ENCODE results near the gene ZNF423. TPM values are rescaled to one million over a fixed set of nuclear protein-coding genes. Genes with fewer than 3 reads are reported as not detected.

Gene ZNF423
- polyA plus RNA-seq, 4 donors = 0.54 to 10.3 (median 2.9) TPM; not detected in 1

DNA sequence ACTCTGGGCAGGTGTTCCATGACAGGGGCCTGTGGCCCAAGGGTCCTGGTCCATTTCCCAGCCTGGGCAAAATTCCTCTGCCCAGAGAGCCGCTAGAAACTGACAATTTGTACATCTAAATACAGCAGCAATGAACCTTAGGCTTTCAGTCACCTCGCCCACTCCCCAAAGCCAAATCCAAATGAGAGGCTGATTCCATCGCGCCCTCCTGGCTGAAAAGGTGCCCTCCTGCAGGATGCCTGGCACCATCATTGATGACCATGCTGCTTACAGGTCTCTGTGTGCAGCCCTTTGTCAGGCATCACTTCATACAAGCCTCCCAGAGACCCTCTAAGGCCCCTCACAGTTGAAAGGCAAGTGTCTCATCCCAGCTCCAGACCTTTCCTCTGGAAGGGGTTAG lies 367.6 kb downstream of the ZNF423 start:
- DNase-seq = no peak
- Histone ChIP-seq H3K4me1 (ENCODE audit: control insufficient read depth in 3 of 3, insufficient read depth in 2 of 3, low read depth in 1 of 3, low read length in 2 of 3) (peaks cover 0 to 7% (median 4%) of the 10 kb centered on the region in 3 donors), H3K27ac (ENCODE audit: low read depth in 1 of 3, low read length in 2 of 3) (no peak overlapping the region), H3K4me3 (ENCODE audit: low read depth in 1 of 3, low read length in 3 of 3) (no peak overlapping the region), H3K36me3 (ENCODE audit: control insufficient read depth in 3 of 3, insufficient read depth in 2 of 3, low read depth in 1 of 3, low read length in 3 of 3) (peaks cover 0 to 10% (median 0%) of the 10 kb centered on the region in 3 donors), H3K9me3 (ENCODE audit: control insufficient read depth in 2 of 2, insufficient read depth in 1 of 2, low read depth in 1 of 2, low read length in 1 of 2) (no peaks in the 10 kb centered on the region), H3K27me3 (ENCODE audit: control insufficient read depth in 3 of 3, insufficient read depth in 3 of 3, low read length in 3 of 3) (no peaks in the 10 kb centered on the region)
- FAIRE-seq = no peak
- whole genome bisulfite sequencing, 3 donors = 64 to 89% (median 71%) methylated on average over 4 of the region's 4 CpGs

DNA sequence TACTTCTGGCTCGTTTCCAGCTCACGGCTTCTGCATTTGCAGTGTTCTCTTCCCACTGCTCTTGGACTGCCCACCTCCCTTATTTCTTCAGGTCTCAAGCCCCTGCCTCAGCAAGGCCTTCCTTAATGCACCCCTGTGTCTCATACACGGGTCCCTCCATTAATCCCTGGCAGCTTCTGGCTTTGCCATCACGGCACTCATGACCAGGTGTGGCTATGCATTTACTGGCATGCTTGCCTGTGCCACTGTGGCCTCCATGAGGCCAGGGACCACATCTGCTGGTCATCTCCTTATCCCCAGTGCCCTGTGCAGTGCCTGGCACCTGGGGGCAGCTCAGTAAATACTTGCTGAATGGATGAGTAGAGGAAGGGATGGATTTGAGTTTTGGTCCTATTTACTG lies 368.2 kb downstream of the ZNF423 start:
- no peak for FAIRE-seq
- whole genome bisulfite sequencing, 3 donors = 72 to 84% (median 82%) methylated on average over 4 of the region's 4 CpGs
- H3K9me3 ChIP-seq (ENCODE audit: control insufficient read depth in 2 of 2, insufficient read depth in 1 of 2, low read depth in 1 of 2, low read length in 1 of 2) = no peaks in the 10 kb centered on the region
- H3K27me3 ChIP-seq (ENCODE audit: control insufficient read depth in 3 of 3, insufficient read depth in 3 of 3, low read length in 3 of 3) = no peaks in the 10 kb centered on the region
- peaks cover 0 to 7% (median 4%) of the 10 kb centered on the region in 3 donors for H3K4me1 ChIP-seq (ENCODE audit: control insufficient read depth in 3 of 3, insufficient read depth in 2 of 3, low read depth in 1 of 3, low read length in 2 of 3)
- no peak for DNase-seq
- no peak overlapping the region for H3K27ac ChIP-seq (ENCODE audit: low read depth in 1 of 3, low read length in 2 of 3)
- H3K36me3 ChIP-seq (ENCODE audit: control insufficient read depth in 3 of 3, insufficient read depth in 2 of 3, low read depth in 1 of 3, low read length in 3 of 3) = peaks cover 0 to 10% (median 0%) of the 10 kb centered on the region in 3 donors
- H3K4me3 ChIP-seq (ENCODE audit: low read depth in 1 of 3, low read length in 3 of 3) = no peak overlapping the region

DNA sequence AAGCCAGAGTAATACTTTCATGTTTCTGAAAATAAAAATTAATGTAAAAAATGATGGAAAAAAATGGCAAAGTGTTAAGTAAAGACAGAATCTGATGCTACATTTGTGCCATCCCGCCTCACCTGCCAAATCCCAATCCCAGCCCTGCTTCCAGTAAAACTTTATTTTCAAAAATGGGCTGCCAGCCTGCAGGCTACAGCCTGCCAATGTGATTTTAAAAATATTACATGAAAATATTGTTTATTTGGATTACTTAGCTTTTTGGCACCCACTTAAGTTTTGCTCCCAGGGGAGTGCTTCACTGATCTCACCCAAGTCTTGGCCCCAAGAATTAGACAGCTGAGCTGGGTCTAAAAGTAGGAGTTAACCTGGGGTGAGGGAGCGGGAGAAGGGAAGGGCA lies 369.5 kb downstream of the ZNF423 start:
- Histone ChIP-seq H3K9me3 (ENCODE audit: control insufficient read depth in 2 of 2, insufficient read depth in 1 of 2, low read depth in 1 of 2, low read length in 1 of 2) (no peaks in the 10 kb centered on the region), H3K27ac (ENCODE audit: low read depth in 1 of 3, low read length in 2 of 3) (no peak overlapping the region), H3K4me1 (ENCODE audit: control insufficient read depth in 3 of 3, insufficient read depth in 2 of 3, low read depth in 1 of 3, low read length in 2 of 3) (peaks cover 0 to 7% (median 4%) of the 10 kb centered on the region in 3 donors), H3K27me3 (ENCODE audit: control insufficient read depth in 3 of 3, insufficient read depth in 3 of 3, low read length in 3 of 3) (no peaks in the 10 kb centered on the region), H3K36me3 (ENCODE audit: control insufficient read depth in 3 of 3, insufficient read depth in 2 of 3, low read depth in 1 of 3, low read length in 3 of 3) (peaks cover 0 to 10% (median 0%) of the 10 kb centered on the region in 3 donors), H3K4me3 (ENCODE audit: low read depth in 1 of 3, low read length in 3 of 3) (no peak overlapping the region)
- WGBS, 3 donors = 89 to 91% (median 90%) methylated on average over 2 of the region's 2 CpGs
- no peak for DNase-seq
- FAIRE-seq = no peak

DNA sequence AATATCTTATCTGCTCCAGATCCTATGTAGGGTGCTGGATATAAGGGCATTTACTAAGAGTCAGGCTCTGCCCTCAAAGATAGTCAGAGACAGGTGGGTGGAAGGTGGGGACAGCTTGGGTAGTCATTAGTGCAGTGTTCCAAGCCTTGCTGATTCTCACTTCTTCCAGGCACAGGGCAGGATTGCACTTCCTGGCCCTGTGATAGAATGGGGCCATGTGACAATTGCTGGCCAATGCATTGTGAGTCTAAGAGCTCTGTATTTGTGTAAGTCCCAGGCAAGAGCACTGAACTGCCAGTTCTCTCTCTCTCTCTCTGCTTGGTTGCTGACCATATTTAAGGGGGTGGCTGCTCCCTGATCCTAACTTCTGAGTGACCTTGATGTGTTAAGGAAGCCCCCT lies 370.2 kb downstream of the ZNF423 start:
- no peak for FAIRE-seq

DNA sequence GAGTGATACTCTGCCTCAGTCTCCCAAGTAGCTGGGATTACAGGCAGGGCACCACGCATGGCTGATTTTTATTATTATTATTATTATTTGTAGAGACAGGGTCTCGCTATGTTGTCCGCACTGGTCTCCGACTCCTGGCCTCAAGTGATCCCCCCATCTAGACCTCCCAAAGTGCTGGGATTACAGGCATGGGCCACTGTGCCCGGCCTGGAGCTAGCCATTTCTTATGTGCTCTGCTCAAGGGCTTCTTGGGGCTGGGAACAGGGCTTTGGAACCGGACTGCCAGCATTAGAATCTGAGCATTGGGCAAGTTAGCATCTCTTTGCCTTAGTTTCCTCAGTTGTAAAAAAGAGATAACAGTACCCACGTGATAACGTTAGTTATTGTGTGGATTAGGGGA lies 371.0 kb downstream of the ZNF423 start:
- Histone ChIP-seq H3K27me3 (ENCODE audit: control insufficient read depth in 3 of 3, insufficient read depth in 3 of 3, low read length in 3 of 3) (no peaks in the 10 kb centered on the region), H3K4me1 (ENCODE audit: control insufficient read depth in 3 of 3, insufficient read depth in 2 of 3, low read depth in 1 of 3, low read length in 2 of 3) (peaks cover 0 to 7% (median 4%) of the 10 kb centered on the region in 3 donors), H3K4me3 (ENCODE audit: low read depth in 1 of 3, low read length in 3 of 3) (no peak overlapping the region), H3K36me3 (ENCODE audit: control insufficient read depth in 3 of 3, insufficient read depth in 2 of 3, low read depth in 1 of 3, low read length in 3 of 3) (peaks cover 0 to 6% (median 0%) of the 10 kb centered on the region in 3 donors), H3K27ac (ENCODE audit: low read depth in 1 of 3, low read length in 2 of 3) (no peak overlapping the region), H3K9me3 (ENCODE audit: control insufficient read depth in 2 of 2, insufficient read depth in 1 of 2, low read depth in 1 of 2, low read length in 1 of 2) (no peaks in the 10 kb centered on the region)
- FAIRE-seq = no peak
- WGBS, 3 donors = 77 to 87% (median 84%) methylated on average over 8 of the region's 8 CpGs
- no peak for DNase-seq

More for the DNA sequence above, 370.2 kb downstream of the ZNF423 start:
- peaks cover 0 to 7% (median 4%) of the 10 kb centered on the region in 3 donors for H3K4me1 ChIP-seq (ENCODE audit: control insufficient read depth in 3 of 3, insufficient read depth in 2 of 3, low read depth in 1 of 3, low read length in 2 of 3)
- no peaks in the 10 kb centered on the region for H3K27me3 ChIP-seq (ENCODE audit: control insufficient read depth in 3 of 3, insufficient read depth in 3 of 3, low read length in 3 of 3)
- no peak overlapping the region for H3K27ac ChIP-seq (ENCODE audit: low read depth in 1 of 3, low read length in 2 of 3)
- H3K36me3 ChIP-seq (ENCODE audit: control insufficient read depth in 3 of 3, insufficient read depth in 2 of 3, low read depth in 1 of 3, low read length in 3 of 3) = peaks cover 0 to 10% (median 0%) of the 10 kb centered on the region in 3 donors
- H3K4me3 ChIP-seq (ENCODE audit: low read depth in 1 of 3, low read length in 3 of 3) = no peak overlapping the region
- DNase-seq = no peak
- no peaks in the 10 kb centered on the region for H3K9me3 ChIP-seq (ENCODE audit: control insufficient read depth in 2 of 2, insufficient read depth in 1 of 2, low read depth in 1 of 2, low read length in 1 of 2)

- H3K27ac ChIP-seq (ENCODE audit: low read depth in 1 of 3, low read length in 2 of 3) = no peak overlapping the region
- peaks cover 0 to 3% (median 0%) of the 10 kb centered on the region in 3 donors for H3K36me3 ChIP-seq (ENCODE audit: control insufficient read depth in 3 of 3, insufficient read depth in 2 of 3, low read depth in 1 of 3, low read length in 3 of 3)
Observed at GRCh38 chr16:49484451-49484849, 371.5 kb downstream of the ZNF423 start.

GRCh38 chr16:49483651-49484450 lies 372.1 kb downstream of the ZNF423 start:
- Histone ChIP-seq H3K27ac (ENCODE audit: low read depth in 1 of 3, low read length in 2 of 3) (no peak overlapping the region), H3K27me3 (ENCODE audit: control insufficient read depth in 3 of 3, insufficient read depth in 3 of 3, low read length in 3 of 3) (no peaks in the 10 kb centered on the region), H3K4me1 (ENCODE audit: control insufficient read depth in 3 of 3, insufficient read depth in 2 of 3, low read depth in 1 of 3, low read length in 2 of 3) (peaks cover 0 to 7% (median 4%) of the 10 kb centered on the region in 3 donors), H3K9me3 (ENCODE audit: control insufficient read depth in 2 of 2, insufficient read depth in 1 of 2, low read depth in 1 of 2, low read length in 1 of 2) (no peaks in the 10 kb centered on the region), H3K36me3 (ENCODE audit: control insufficient read depth in 3 of 3, insufficient read depth in 2 of 3, low read depth in 1 of 3, low read length in 3 of 3) (peaks cover 0 to 3% (median 0%) of the 10 kb centered on the region in 3 donors), H3K4me3 (ENCODE audit: low read depth in 1 of 3, low read length in 3 of 3) (peak overlapping the region in 1 of 3 donors; percentile 4)
- FAIRE-seq = no peak
- WGBS, 3 donors = 48 to 51% (median 50%) methylated on average over 21 to 22 of the region's 22 CpGs
- no peak for DNase-seq

More at GRCh38 chr16:49484451-49484849, 371.5 kb downstream of the ZNF423 start:
- Histone ChIP-seq H3K9me3 (ENCODE audit: control insufficient read depth in 2 of 2, insufficient read depth in 1 of 2, low read depth in 1 of 2, low read length in 1 of 2) (no peaks in the 10 kb centered on the region), H3K4me3 (ENCODE audit: low read depth in 1 of 3, low read length in 3 of 3) (no peak overlapping the region), H3K4me1 (ENCODE audit: control insufficient read depth in 3 of 3, insufficient read depth in 2 of 3, low read depth in 1 of 3, low read length in 2 of 3) (peaks cover 0 to 7% (median 4%) of the 10 kb centered on the region in 3 donors), H3K27me3 (ENCODE audit: control insufficient read depth in 3 of 3, insufficient read depth in 3 of 3, low read length in 3 of 3) (no peaks in the 10 kb centered on the region)
- WGBS, 3 donors = 3 to 14% (median 5%) methylated on average over 17 to 18 of the region's 18 CpGs
- DNase-seq (peak; percentile 27 to 83), FAIRE-seq (no peak)

GRCh38 chr16:49483251-49483650 lies 372.7 kb downstream of the ZNF423 start:
- Histone ChIP-seq H3K27me3 (ENCODE audit: control insufficient read depth in 3 of 3, insufficient read depth in 3 of 3, low read length in 3 of 3) (peaks cover 0 to 1% (median 1%) of the 10 kb centered on the region in 3 donors), H3K27ac (ENCODE audit: low read depth in 1 of 3, low read length in 2 of 3) (no peak overlapping the region), H3K9me3 (ENCODE audit: control insufficient read depth in 2 of 2, insufficient read depth in 1 of 2, low read depth in 1 of 2, low read length in 1 of 2) (no peaks in the 10 kb centered on the region), H3K4me3 (ENCODE audit: low read depth in 1 of 3, low read length in 3 of 3) (no peak overlapping the region), H3K36me3 (ENCODE audit: control insufficient read depth in 3 of 3, insufficient read depth in 2 of 3, low read depth in 1 of 3, low read length in 3 of 3) (no peaks in the 10 kb centered on the region), H3K4me1 (ENCODE audit: control insufficient read depth in 3 of 3, insufficient read depth in 2 of 3, low read depth in 1 of 3, low read length in 2 of 3) (peaks cover 0 to 7% (median 4%) of the 10 kb centered on the region in 3 donors)
- no peak for DNase-seq
- 88 to 91% (median 90%) methylated on average over 9 of the region's 9 CpGs for whole genome bisulfite sequencing, 3 donors
- FAIRE-seq = no peak

Data from small intestine (tissue), 7 donors.